WI38 (cell line): ENCODE measurements around the gene NSD1.

Experiments used
- H3K4me3 ChIP-seq: 2 replicates; pipeline ENCODE4 v1.5.1; 2011; ENCODE audit warnings: low read depth, mild to moderate bottlenecking, control low read depth, low read length
- CTCF ChIP-seq: IDR thresholded peaks from 2 replicates; pipeline ENCODE4 v1.5.1; 2012; ENCODE audit warnings: low read depth, mild to moderate bottlenecking, control low read depth, low read length

Gene NSD1

GRCh38 chr5:177310757-177311391, 177.3 kb downstream of the NSD1 start:
- TF ChIP-seq CTCF: no peak

GRCh38 chr5:177311392-177311722, 177.8 kb downstream of the NSD1 start:
- no peak for TF ChIP-seq CTCF
- H3K4me3 ChIP-seq: peak overlapping the region; percentile 66

More at GRCh38 chr5:177310757-177311391, 177.3 kb downstream of the NSD1 start:
- peak overlapping the region; percentile 66 for H3K4me3 ChIP-seq

GRCh38 chr5:177311723-177312648, 178.4 kb downstream of the NSD1 start, which contains the start of gene MXD3:
MXD3 (minus strand) TSS chr5:177311898; CDS start chr5:177311830, 68 bp downstream.
- H3K4me3 ChIP-seq: peak within 1 kb of the TSS; percentile 66

GRCh38 chr5:177312649-177313181, 179.1 kb downstream of the NSD1 start:
- no peak for TF ChIP-seq CTCF
- H3K4me3 ChIP-seq: peak overlapping the region; percentile 44

More at GRCh38 chr5:177311723-177312648, 178.4 kb downstream of the NSD1 start, which contains the start of gene MXD3:
- TF ChIP-seq CTCF: no peak

- TF ChIP-seq CTCF: no peak
- H3K4me3 ChIP-seq: no peak overlapping the region
These were observed 180.1 kb downstream of the NSD1 start for GRCh38 chr5:177313561-177314259.

GRCh38 chr5:177314376-177315342, 181.1 kb downstream of the NSD1 start:
- TF ChIP-seq CTCF: no peak
- H3K4me3 ChIP-seq: no peak overlapping the region
